GM12878 (cell line): Measurements from ENCODE around the gene IL4I1. TPM values are rescaled to one million over a fixed set of nuclear protein-coding genes. Genes with fewer than 3 reads are reported as not detected.

Experiments used
- ATAC-seq: fragments of 200-7000 bp; cut with Tn5 transposase; 3 replicates; pipeline ENCODE4 v1.9.1; 2020; ENCODE audit warnings: mild to moderate bottlenecking, moderate library complexity
- BruUV-seq: library from RNA; stranded (reverse); fragments of 400-500 nt; replicated peaks from 2 replicates; lab custom pipeline; 2021; lab: Mats Ljungman, UMichigan
- CTCF ChIA-PET: fragments of 300-600 bp; sonication (Branson Sonifier 250); formaldehyde crosslinking; extraction: SDS; loops from one replicate; lab custom pipeline; 2021; ENCODE audit warnings: inconsistent platforms; lab: Yijun Ruan, JAX
- POLR2A ChIA-PET: fragments of 350-600 bp; formaldehyde crosslinking; extraction: SDS; loops from one replicate; lab custom pipeline; 2021; ENCODE audit warnings: inconsistent platforms; lab: Charles Lee
- RAD21 ChIA-PET: fragments of 300-600 bp; sonication (Branson Sonifier 250); formaldehyde crosslinking; loops from one replicate; lab custom pipeline; 2023; ENCODE audit warnings: antibody characterized with exemption; ENCODE audit not compliant: unreplicated experiment; lab: Charles Lee
- SMC1A ChIA-PET: fragments of 300-600 bp; sonication (Branson Sonifier 250); formaldehyde crosslinking; loops from one replicate; lab custom pipeline; 2023; ENCODE audit not compliant: unreplicated experiment, uncharacterized antibody; lab: Charles Lee
- DNase-seq: peaks from one replicate; pipeline ENCODE4 v3.0.0-alpha.2; 2011; ENCODE audit warnings: low read depth, low spot score
- FAIRE-seq: peaks from 3 replicates; lab custom pipeline; 2011; peaks lifted over from hg19 to GRCh38; lab: Jason Lieb, UNC
- H2AFZ ChIP-seq: 2 replicates; pipeline ENCODE4 v1.6.0; 2011; ENCODE audit warnings: low read depth, low read length, control low read depth; ENCODE audit not compliant: control insufficient read depth
- H3K27ac ChIP-seq: 2 replicates; pipeline ENCODE4 v1.5.1; 2011; ENCODE audit warnings: control low read depth; ENCODE audit not compliant: control insufficient read depth, insufficient read depth
- H3K27me3 ChIP-seq, 2 experiments: replicated peaks in 1 of 2; 2 replicates each; pipeline versions ENCODE4 v1.6.0 to v1.6.1; 2011; ENCODE audit warnings: low read length in 1 of 2; ENCODE audit not compliant: control insufficient read depth in 2 of 2, insufficient read depth in 2 of 2
- H3K36me3 ChIP-seq, 2 experiments: 2 replicates each; pipeline ENCODE4 v1.5.1; 2011; ENCODE audit warnings: low read length in 1 of 2; ENCODE audit not compliant: control insufficient read depth in 2 of 2, insufficient read depth in 2 of 2
- H3K4me1 ChIP-seq: 2 replicates; pipeline ENCODE4 v1.6.1; 2011; ENCODE audit warnings: mild to moderate bottlenecking, low read length, moderate library complexity, mixed read lengths; ENCODE audit not compliant: control insufficient read depth, insufficient read depth
- H3K4me2 ChIP-seq: 2 replicates; pipeline ENCODE4 v1.6.0; 2011; ENCODE audit warnings: control low read depth; ENCODE audit not compliant: control insufficient read depth, insufficient read depth
- H3K4me3 ChIP-seq: fragments of 200-600 bp; sonication (generic); 2 replicates; pipeline ENCODE4 v1.5.1; 2016
- H3K79me2 ChIP-seq: 2 replicates; pipeline ENCODE4 v1.6.0; 2011; ENCODE audit warnings: low read length; ENCODE audit not compliant: control insufficient read depth, insufficient read depth
- H3K9ac ChIP-seq: 2 replicates; pipeline ENCODE4 v1.8.0; 2011; ENCODE audit warnings: low read length, control low read depth, mixed read lengths; ENCODE audit not compliant: control insufficient read depth, insufficient read depth
- H3K9me3 ChIP-seq: replicated peaks from 3 replicates; pipeline ENCODE4 v1.5.1; 2011; ENCODE audit warnings: mild to moderate bottlenecking, low read length; ENCODE audit not compliant: control insufficient read depth, insufficient read depth
- H4K20me1 ChIP-seq: 2 replicates; pipeline ENCODE4 v1.6.0; 2011; ENCODE audit not compliant: control insufficient read depth, insufficient read depth
- POLR2A ChIP-seq: IDR thresholded peaks from 2 replicates; pipeline ENCODE4 v1.6.1; 2011; ENCODE audit warnings: low read depth, mild to moderate bottlenecking, low read length
- POLR2AphosphoS2 ChIP-seq: IDR thresholded peaks from 2 replicates; pipeline ENCODE4 v1.6.1; 2011; ENCODE audit warnings: low read depth, mild to moderate bottlenecking, low read length, improper control_type of control experiment, moderate library complexity
- POLR2AphosphoS5 ChIP-seq: IDR thresholded peaks from 2 replicates; pipeline ENCODE4 v1.6.1; 2011; ENCODE audit warnings: mild to moderate bottlenecking, low read length, inconsistent platforms
- SIN3A ChIP-seq: IDR thresholded peaks from 2 replicates; pipeline ENCODE4 v1.6.1; 2012; ENCODE audit warnings: low read depth, low read length, improper control_type of control experiment
- TARDBP ChIP-seq: IDR thresholded peaks from 2 replicates; pipeline ENCODE4 v1.6.1; 2016; ENCODE audit warnings: borderline replicate concordance
- WGBS: methylation state at CpG from one replicate; pipeline ENCODE4 v1.1.6; 2016; ENCODE audit warnings: low lambda C conversion rate; ENCODE audit not compliant: insufficient replicate concordance, insufficient coverage; ENCODE audit errors: missing lambda C conversion rate; 5-methylcytosine and 5-hydroxymethylcytosine counted together
- in situ Hi-C: fragments of 300-500 bp; cut with MboI; formaldehyde crosslinking; loops from 9 replicates; pipeline ENCODE4 v1.14.3; 2018; ENCODE audit warnings: mixed read lengths
- intact Hi-C: fragments of 100-400 bp; cut with micrococcal nuclease; formaldehyde crosslinking; loops from one replicate; pipeline ENCODE4 v1.14.2; 2022; ENCODE audit not compliant: unreplicated experiment
- polyA plus RNA-seq, 11 experiments: library from polyadenylated mRNA; depleted of rRNA in 4 of 11; unstranded in 6 of 11; stranded (reverse) in 5 of 11; fragments of >200 nt; fragmentation: Nextera tagmentation in 4 of 11; fragmentation: Illumina TruSeq in 1 of 11; extraction: Ambion mirVana in 4 of 11; extraction: Trizol in 1 of 11; gene quantifications; 1 replicate in 1 of 11; 2 replicates in 10 of 11; pipeline versions ENCODE4 v1.2.1 to v1.2.3, GENCODE V29; 2011 to 2016; ENCODE audit warnings: inconsistent platforms in 2 of 11, missing spikeins in 2 of 11, low read depth in 1 of 11
- total RNA-seq, 4 experiments: library from RNA; depleted of rRNA in 3 of 4; stranded (reverse); fragments of >200 nt in 3 of 4; fragmentation: Illumina TruSeq in 1 of 4; extraction: Trizol in 1 of 4; gene quantifications; 2 replicates each; pipeline versions ENCODE4 v1.2.1 to v1.2.3, GENCODE V29; 2013 to 2021
- TF ChIP-seq, protein P1 (sequence below): fragments of 450-650 bp; IDR thresholded peaks from 2 replicates; pipeline ENCODE4 v1.6.1; 2018; ENCODE audit warnings: borderline replicate concordance, mild to moderate bottlenecking; ENCODE audit not compliant: partially characterized antibody

IL4I1 gene
- total and polyA plus RNA-seq, 10 of the 15 experiments (the other 5 are each of a cell fraction or from before 2014, with no cell fraction given) = 0.62 to 83.8 (median 42.8) TPM

- in situ Hi-C loops = no loop called here
- 0 out of 2 replicates have a peak, but pooled peaks have one; percentile 22 for TF ChIP-seq POLR2AphosphoS2
- TF ChIP-seq POLR2AphosphoS5 = peak; percentile 58
- TF ChIP-seq POLR2A = peak; percentile 51; the same call in 1 of the 2 replicates
- TF ChIP-seq TARDBP = no peak
- TF ChIP-seq, protein P1, sequence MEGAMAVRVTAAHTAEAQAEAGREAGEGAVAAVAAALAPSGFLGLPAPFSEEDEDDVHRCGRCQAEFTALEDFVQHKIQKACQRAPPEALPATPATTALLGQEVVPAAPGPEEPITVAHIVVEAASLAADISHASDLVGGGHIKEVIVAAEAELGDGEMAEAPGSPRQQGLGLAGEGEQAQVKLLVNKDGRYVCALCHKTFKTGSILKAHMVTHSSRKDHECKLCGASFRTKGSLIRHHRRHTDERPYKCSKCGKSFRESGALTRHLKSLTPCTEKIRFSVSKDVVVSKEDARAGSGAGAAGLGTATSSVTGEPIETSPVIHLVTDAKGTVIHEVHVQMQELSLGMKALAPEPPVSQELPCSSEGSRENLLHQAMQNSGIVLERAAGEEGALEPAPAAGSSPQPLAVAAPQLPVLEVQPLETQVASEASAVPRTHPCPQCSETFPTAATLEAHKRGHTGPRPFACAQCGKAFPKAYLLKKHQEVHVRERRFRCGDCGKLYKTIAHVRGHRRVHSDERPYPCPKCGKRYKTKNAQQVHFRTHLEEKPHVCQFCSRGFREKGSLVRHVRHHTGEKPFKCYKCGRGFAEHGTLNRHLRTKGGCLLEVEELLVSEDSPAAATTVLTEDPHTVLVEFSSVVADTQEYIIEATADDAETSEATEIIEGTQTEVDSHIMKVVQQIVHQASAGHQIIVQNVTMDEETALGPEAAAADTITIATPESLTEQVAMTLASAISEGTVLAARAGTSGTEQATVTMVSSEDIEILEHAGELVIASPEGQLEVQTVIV = no peak
- no peak for TF ChIP-seq SIN3A
- WGBS = 74% methylated on average over 17 of the region's 17 CpGs
- H2AFZ ChIP-seq = no peak overlapping the region
- intact Hi-C loops = no loop called here
- no peaks in the 10 kb centered on the region for H3K4me1 ChIP-seq
- ATAC-seq (no peak), DNase-seq (no peak), FAIRE-seq (no peak)
- no peaks in the 10 kb centered on the region for H3K9me3 ChIP-seq
- ChIA-PET RAD21 (no interaction called here), CTCF (no interaction called here), POLR2A (no interaction called here), SMC1A (no interaction called here)
- H3K36me3 ChIP-seq = peaks cover 9 to 32% of the 10 kb centered on the region in 2 experiments
- no TSS peak for BruUV-seq
- no peak overlapping the region for H3K9ac ChIP-seq
- no peaks in the 10 kb centered on the region for H4K20me1 ChIP-seq
- H3K4me2 ChIP-seq = no peak overlapping the region
- H3K27me3 ChIP-seq = no peaks in the 10 kb centered on the region
- no peak overlapping the region for H3K27ac ChIP-seq
- no peak overlapping the region for H3K4me3 ChIP-seq
- peaks cover 3% of the 10 kb centered on the region for H3K79me2 ChIP-seq
Measured at GRCh38 chr19:49860336-49861102, 36.2 kb downstream of the IL4I1 start.
